RWPE1 (cell line): ENCODE data around the gene PTPRE.

Experiments used
- CTCF ChIA-PET: fragments of 350-600 bp; sonication (Branson Sonifier 250); formaldehyde crosslinking; extraction: SDS; loops from one replicate; lab custom pipeline; 2021; lab: Yijun Ruan, JAX
- POLR2A ChIA-PET: fragments of 400-600 bp; formaldehyde crosslinking; extraction: SDS; loops from one replicate; lab custom pipeline; 2020; ENCODE audit warnings: antibody characterized with exemption; ENCODE audit not compliant: low non-redundant PET; lab: Yijun Ruan, JAX
- DNase-seq: peaks from one replicate; pipeline ENCODE4 v3.0.0; 2012; ENCODE audit warnings: low spot score
- H3K27ac ChIP-seq: fragments of 450-650 bp; 2 replicates; pipeline ENCODE4 v1.5.1; 2017
- TF ChIP-seq, protein P1 (sequence below): fragments of 450-650 bp; conservative IDR thresholded peaks from 2 replicates; pipeline ENCODE4 v1.5.1; 2017; ENCODE audit warnings: low read depth, mild to moderate bottlenecking

The PTPRE gene, protein sequence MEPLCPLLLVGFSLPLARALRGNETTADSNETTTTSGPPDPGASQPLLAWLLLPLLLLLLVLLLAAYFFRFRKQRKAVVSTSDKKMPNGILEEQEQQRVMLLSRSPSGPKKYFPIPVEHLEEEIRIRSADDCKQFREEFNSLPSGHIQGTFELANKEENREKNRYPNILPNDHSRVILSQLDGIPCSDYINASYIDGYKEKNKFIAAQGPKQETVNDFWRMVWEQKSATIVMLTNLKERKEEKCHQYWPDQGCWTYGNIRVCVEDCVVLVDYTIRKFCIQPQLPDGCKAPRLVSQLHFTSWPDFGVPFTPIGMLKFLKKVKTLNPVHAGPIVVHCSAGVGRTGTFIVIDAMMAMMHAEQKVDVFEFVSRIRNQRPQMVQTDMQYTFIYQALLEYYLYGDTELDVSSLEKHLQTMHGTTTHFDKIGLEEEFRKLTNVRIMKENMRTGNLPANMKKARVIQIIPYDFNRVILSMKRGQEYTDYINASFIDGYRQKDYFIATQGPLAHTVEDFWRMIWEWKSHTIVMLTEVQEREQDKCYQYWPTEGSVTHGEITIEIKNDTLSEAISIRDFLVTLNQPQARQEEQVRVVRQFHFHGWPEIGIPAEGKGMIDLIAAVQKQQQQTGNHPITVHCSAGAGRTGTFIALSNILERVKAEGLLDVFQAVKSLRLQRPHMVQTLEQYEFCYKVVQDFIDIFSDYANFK

DNA sequence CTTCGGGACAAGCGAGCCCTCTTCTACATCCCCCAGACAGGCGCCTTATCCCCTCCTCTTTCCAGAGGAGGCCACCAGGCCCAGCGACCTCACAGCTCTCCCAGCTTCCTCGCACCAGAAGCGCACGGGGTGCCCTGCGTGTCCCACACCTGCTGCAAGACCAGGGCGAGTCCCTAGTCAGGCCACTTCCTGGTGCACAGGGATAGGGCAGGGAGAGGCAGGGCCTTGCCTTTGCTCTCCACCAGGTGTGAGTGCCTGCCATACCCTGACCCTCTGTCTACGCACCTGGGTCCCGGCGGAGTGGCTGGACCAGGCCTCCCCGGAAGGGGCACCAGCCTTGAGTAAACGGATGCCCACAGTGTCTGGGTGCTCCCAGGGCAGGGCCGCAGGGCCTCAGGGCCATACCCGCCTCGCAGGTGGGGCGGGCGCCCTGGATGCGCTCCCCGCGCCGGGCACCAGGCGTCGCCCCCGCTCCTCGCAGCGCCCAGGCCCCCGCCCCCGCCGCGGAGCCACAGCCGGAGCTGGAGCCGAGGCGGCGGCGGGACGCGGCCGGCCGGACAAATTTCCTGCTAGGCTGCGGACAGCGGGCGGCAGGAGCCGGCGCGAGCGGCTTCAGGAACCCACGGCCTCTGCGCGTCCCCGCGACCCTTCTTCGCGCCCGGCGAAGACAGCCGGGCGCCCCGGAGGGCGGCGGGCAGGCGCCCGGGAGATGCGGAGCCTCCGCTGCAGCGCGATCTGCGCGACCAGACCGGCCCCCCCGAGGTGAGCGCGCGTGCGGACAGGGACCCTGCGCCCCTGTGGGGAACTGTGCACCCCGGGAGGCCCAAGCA is at the start of gene PTPRE:
Gene PTPRE (plus strand): TSS at position 556 of the 830 bp plus-strand sequence. CDS start 133,779 bp downstream, outside the sequence.
- H3K27ac ChIP-seq: peak within 1 kb of the TSS; percentile 74
- ChIA-PET POLR2A (interaction anchor here (0.9 kb wide), 1 partner anchor 142 kb away, joined by 3 read pairs; no protein-coding TSS in a partner anchor), CTCF (interaction anchor here (0.5 to 5.5 kb wide), 26 partner anchors 12 to 1513 kb away, joined by 3 to 144 read pairs (median 4); no protein-coding TSS in a partner anchor)
- TF ChIP-seq, protein P1, sequence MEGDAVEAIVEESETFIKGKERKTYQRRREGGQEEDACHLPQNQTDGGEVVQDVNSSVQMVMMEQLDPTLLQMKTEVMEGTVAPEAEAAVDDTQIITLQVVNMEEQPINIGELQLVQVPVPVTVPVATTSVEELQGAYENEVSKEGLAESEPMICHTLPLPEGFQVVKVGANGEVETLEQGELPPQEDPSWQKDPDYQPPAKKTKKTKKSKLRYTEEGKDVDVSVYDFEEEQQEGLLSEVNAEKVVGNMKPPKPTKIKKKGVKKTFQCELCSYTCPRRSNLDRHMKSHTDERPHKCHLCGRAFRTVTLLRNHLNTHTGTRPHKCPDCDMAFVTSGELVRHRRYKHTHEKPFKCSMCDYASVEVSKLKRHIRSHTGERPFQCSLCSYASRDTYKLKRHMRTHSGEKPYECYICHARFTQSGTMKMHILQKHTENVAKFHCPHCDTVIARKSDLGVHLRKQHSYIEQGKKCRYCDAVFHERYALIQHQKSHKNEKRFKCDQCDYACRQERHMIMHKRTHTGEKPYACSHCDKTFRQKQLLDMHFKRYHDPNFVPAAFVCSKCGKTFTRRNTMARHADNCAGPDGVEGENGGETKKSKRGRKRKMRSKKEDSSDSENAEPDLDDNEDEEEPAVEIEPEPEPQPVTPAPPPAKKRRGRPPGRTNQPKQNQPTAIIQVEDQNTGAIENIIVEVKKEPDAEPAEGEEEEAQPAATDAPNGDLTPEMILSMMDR: peak; percentile 98
- DNase-seq: peak; percentile 89

DNA sequence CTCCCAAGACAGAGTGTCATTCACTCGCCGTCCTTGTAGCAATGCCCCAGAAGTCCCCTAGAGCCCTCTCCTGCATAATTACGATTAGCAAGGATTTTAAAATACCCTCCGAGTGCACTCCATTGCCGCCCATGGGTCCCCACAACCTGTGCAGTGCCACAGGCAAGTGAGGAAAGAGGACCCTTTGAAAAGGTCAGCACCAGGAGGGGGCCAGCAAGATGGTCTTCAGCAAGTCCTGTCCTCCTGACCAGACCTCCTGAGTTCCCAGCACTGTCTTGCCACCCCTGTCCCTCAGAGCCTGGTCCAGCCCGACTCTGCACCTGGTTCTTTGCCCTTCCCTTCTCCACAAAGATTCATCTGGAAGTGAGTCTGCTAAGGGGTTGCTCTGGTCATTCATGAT is 46.3 kb upstream of the PTPRE start:
- H3K27ac ChIP-seq: no peak overlapping the region
- ChIA-PET POLR2A (no interaction called here), CTCF (no interaction called here)
- no peak for DNase-seq
- TF ChIP-seq, protein P1: no peak

DNA sequence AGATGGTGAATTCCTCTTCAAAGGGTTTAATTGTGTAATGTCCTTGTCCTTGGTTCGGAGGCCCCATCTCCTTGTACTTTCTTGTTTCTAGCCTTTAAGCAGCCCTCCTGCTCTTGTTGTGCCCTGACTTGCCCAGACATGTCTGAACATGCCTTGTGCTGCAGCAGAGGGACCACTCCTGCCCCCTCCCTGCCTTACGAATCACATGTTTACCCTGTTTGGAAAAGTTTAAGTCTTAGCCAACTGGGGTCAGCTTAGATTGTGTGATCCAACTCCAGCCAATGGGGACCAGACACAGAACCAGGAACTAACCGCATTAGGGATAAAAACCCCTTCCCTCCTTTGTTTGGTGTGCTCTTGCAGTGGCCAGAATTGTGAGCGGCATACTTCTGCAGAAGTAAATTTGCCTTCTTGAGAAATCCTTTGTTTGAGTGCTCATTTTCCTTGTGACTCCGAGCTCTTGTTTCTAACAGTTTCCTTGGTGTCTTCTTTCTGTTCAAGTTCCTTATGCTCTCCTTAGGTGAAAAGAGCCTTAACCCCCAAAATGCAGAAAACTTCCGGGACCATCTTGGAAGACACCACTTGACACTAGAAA is 43.6 kb upstream of the PTPRE start:
- no peak for DNase-seq
- ChIA-PET POLR2A (no interaction called here), CTCF (interaction anchor here (0.6 to 3.7 kb wide), 2 partner anchors 9 to 40 kb away, joined by 3 to 19 read pairs; no protein-coding TSS in a partner anchor)
- TF ChIP-seq, protein P1: no peak
- no peak overlapping the region for H3K27ac ChIP-seq

DNA sequence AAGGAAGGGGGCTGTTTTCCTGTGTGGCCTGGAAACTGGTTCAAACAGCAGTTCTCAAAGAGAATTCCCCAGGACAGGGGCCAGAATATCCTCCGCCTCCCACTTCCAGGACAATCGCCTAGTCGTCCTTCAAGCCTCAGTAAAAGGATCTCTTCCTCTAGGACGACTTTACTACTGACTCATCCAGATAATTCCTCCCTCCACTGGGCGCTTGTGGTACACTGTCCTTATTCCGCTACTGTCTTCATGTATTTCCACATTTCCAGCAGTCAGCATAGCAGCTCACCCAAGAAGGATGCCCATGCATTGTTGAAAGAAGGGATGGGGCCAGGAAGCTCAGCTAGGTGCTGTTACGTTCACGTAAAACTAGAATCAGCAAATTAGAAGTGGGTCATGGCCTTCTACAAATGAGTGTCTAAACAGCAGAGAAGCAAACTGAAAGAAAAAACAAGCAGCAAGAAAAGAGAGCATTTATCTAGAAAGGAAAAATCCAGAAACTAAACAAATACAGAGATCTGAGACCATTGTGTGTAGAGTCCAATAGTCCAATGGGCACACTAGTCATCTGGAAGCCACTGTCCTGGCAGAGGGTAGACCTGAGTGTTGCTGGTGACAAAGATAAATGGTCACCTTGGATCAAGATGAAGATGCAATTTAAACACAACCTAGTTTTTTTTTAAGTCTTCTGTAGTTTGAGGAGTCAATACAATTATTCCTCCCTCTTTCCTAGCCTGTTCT is 40.5 kb upstream of the PTPRE start:
- TF ChIP-seq, protein P1: no peak
- ChIA-PET POLR2A (no interaction called here), CTCF (no interaction called here)

DNA sequence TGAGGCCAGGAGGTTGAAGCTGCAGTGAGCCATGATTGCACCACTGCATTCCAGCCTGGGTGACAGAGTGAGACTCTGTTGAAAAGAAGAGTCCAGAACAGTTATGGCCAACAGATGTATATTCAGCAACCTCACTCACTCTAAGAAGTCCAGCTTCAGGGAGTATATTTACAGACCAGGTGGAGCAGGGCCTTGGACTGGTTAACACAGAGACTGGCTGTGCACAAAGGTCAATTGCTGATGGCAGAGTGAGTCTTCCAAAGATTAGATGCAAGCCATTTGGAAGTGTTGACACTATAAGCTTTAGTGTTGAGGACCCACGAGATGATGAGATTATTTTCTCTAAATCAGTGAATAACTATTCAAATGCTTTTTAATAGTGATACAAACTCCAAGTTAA is 39.1 kb upstream of the PTPRE start:
- TF ChIP-seq, protein P1: no peak
- CTCF ChIA-PET: interaction anchor here (0.6 to 2.7 kb wide), 2 partner anchors 14 to 33 kb away, joined by 3 to 9 read pairs; no protein-coding TSS in a partner anchor
- no peak overlapping the region for H3K27ac ChIP-seq
- POLR2A ChIA-PET: no interaction called here
- no peak for DNase-seq

More for the DNA sequence above, 40.5 kb upstream of the PTPRE start:
- H3K27ac ChIP-seq: no peak overlapping the region
- no peak for DNase-seq
